ENCODE data around the gene MSH3.
"Not testable (repeated sequence)": the region's sequence is repeated elsewhere in the genome, so short reads cannot be mapped to it uniquely, and the experiment has no call there.

MSH3 gene

DNA sequence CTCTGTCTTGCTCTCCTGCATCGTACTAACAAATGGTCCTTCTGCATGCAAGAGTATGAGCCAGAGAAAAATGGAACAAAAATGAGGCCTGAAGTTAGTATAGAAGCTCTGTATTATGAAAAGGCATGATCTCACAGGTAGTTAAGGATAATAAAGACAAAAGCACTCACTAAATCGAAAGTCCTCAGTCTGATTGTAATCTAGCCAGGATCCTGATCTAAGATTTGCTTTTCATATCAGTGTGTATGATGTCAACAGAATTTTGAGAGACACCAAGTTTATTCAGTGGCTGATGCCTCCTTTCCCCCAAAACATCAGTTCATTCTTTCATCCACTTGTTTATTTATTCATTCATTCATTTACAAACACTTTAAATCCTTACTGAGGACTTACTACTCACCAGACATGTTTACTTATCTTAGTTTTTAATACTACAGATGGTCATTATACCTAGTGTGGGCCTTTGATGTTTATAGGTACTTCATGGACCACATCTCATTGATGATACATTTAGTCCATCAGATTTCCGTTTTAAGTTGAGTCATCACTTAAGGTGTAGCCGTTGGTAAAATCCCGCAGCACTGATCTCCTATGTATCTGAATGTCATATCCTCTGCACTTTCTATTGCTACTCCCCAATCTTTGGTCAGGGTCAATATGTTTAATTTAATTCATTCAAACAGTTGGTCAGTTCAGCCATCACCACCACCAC, 105.6 kb downstream of the MSH3 start:
- no peak for DNase-seq

DNA sequence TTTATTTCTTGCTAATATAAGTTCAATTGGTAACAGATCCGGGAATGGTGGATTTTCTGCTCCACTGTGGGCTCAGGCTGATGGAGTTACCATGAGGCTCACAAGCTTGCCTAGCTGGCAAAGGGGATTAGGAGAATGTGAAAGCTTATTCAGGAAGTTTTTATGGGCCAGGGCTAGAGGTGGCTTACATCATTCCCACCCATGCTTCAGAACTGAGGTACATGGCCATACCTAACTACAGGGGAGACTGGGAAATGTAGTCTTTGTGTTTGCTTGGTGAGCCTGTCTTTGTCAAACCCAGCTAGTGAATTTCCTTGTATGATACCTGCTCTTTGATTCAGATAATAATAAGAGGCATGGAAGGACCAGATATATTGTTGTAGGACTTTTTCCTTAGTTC, 106.2 kb downstream of the MSH3 start:
- DNase-seq: no peak

DNA sequence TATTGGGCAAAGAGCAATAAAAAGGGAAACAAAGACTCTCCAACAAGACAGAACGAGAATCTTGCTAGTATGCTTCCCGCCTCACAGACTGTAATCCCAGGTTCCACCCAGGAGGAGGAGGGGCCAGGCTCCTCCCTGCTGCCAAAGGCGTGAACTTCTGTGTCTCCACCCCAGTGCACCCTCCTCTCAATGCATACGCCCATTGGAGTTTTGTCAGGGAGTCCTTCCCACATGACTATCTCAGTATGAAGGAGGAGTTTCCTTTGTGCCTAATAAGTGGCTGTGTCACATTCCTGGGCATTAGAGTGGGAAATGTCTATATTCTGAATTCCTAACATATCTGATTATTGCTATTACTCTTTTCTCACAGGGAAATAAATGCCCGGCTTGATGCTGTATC, 106.7 kb downstream of the MSH3 start:
- no peak for DNase-seq

DNA sequence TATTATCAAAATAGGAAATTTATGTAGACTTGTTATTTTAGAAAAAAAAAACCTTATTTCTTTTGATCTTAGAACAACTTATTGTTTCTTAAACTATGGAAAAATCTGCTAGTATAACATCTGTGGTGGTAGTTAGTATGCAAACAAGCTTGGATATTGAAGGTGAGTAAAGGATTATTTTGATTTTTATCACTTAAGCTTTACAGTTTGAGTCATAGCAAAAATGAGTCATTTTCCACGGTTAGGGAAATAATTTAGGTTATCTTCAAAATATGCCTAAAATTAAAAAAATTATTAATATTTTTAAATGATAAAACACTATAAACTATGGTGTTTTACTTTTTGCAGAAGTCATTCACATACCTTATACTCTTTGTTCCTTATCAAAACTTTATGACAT, 107.5 kb downstream of the MSH3 start:
- no peak for DNase-seq

DNA sequence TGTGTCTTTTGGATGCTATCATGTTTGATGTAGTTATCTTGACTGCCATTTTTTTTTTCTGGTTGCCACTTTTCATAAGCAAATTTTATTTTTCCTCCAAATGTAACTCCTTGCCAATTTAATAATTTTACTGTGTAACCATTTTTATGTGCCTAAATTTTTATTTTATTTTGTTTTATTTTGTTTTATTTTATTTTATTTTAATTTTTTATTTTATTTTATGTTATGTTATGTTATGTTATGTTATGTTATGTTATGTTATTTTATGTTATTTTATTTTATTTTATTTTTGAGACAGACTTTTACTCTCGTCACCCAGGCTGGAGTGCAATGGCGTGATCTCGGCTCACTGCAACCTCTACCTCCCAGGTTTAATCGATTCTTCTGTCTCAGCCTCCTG, 108.1 kb downstream of the MSH3 start:
- no peak for DNase-seq

DNA sequence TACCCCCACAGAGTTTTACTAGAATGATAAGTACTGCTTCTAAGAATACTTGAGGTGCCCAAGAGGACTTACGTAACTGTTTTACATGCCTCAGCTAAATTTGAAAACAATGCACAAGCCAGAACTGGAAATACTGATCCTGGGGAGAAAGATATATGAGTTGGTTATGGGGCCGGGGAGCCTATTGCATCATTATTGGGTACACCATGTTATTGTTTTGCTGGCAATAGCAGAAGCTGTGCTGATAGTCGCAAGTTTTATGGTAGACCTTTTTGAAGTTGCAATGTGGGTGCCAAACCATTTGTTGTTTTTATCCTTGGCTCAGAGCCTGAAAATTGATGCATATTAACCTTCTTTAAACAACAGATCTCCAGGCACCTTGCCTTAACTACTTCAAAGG, 108.8 kb downstream of the MSH3 start:
- DNase-seq: no peak

DNA sequence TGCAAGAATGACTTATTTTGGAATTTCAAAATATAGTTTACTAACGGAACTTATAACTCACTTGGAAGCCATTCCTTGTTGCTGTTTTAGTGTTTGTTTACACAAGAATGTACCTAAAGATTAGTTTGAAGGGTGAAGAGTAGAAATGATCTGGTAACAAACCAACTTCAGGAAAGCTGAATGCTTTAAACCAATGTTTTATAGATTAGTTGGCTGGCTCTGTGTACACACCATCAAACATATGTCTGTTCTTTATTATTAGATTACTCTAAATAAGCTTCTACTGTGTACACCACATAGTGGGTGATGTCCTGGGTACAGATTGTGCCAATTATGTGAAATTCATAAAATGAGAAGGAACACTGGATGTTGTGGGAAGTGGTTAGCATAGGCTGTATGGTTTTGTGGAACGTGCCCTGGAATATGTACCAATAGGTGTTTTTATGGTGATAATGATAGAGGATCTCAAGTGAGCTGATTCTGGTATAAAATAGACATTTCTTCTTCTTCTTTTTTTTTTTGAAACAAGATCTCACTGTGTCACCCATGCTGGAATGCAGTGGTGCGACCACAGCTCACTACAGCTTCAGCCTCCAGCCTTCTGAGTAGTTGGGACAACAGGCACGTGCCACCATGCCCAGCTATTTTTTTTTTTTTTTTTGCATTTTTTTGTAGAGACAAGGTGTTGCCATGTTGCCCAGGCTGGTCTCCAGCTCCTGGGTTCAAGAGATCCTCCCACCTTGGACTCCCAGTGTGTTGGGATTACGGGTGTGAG, 109.6 kb downstream of the MSH3 start:
- no peak for DNase-seq

DNA sequence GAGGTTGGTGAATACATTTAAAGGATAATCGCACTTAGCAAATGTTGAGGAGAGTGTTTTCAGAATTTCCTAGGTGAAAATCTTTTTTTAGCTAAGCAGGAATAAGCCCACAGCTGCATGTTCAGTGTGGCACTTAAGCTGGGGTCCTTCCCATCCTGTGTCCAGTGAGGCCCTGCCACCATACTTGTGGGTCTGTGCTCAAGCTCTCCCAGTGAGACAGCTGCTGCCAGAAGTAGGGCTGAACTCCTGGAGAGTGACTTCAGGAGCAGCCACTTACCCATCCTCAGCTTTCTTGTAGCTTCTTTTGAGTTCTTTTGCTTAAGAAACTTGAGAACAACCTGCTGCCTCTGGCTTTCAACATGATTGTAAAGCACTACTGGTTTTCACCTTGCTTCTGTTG, 110.3 kb downstream of the MSH3 start:
- no peak for DNase-seq

DNA sequence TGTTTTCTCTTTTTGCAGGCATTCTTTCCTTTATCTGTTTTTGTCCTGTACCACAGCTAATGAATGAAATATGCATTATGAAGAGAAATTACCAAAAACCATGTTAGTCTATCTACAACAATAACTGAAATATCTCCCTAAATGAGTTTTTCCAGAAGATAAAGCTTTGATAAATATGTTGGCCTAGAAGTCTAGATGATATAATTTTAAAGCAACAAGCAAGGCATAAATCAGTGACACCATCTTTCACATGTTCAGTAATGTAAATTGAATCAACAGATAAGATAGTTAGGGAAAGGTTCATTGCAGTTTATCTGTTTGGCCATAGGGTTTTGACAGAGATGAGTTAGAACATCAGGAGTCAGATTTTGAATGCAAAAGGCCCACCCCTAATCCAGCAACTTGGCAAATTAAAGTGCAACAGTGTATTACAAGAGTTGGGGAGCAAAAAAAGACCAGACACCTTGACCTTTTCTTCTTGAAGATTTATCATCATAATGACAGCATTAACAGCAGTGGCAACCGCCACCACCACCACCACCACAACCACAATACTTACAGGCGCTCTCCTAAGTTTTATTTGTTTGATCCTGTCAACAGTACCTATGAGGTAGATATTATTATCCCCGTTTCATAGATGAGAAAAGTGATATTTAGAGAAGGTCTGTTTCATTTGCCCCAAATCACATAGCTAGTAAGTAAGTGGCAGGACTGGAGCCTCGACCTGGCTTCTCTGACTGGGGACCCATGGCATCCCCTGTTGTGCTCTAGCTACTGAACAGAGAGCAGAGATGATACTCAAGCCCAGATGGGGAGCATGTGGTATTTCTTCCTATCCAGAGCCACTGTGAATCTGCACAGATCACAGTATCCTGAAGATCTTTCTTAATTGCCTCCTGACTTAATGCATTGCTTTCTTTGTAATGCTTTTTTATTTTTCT, 123.2 kb downstream of the MSH3 start:
- no peak for DNase-seq

DNA sequence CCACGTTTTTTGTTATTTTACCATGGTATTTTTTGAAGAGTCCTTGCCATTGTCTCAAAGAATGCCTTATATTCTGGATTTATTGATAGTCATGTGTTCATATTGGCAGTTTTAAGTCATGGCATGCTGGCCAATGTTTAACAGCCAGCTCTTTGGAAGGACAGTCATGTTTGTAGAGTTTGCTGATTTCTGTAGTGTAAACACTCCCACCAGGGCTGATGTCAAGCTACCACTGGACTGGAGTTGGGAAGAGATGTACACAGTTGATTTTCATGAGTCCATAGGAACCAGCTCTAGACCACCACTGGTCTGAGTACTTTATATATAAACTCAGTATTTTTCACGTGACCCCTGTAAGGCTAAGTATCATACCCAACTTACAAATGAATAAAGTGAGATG, 125.6 kb downstream of the MSH3 start:
- no peak for DNase-seq

DNA sequence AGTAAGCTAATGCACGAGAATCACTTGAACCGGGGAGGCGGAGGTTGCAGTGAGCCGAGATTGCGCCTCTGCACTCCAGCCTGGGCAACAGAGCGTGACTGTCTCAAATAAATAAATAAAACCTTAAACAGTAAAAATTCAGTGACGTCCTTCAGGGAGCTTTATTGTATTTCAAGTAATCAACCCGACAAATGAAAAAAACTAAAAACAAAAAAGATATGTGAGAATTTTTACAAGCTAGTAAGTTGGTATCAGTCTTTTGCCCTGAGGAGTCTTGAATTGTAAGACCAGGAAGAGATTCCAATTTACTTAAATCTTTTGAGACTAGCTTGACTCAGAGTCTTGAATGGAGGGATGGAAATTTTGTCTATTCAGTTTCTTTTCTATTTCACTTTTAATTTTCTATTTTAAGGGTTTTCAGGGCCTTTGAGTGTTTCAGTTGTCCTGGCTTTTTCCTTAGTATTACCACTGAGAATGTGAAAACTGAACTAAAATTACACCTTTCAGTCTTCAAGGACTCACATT, 126.4 kb downstream of the MSH3 start:
- no peak for DNase-seq

DNA sequence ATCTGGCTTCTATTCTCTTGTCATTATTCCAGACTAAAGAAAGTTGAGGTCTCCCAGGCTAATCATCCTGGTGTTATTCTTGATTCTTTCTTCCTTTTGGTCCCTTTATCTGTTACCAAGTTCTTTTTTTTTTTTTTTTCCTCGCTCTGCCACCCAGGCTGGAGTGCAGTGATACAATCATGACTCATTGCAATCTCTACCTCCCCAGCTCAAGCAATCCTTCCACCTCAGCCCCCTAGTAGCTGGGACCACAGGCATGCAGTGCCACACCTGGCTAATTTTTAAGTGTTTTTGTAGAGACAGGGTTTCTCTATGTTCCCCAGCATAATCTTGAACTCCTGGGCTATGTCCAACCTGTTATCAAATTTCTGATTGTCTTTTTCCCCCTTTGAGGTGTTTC, 126.9 kb downstream of the MSH3 start:
- no peak for DNase-seq

DNA sequence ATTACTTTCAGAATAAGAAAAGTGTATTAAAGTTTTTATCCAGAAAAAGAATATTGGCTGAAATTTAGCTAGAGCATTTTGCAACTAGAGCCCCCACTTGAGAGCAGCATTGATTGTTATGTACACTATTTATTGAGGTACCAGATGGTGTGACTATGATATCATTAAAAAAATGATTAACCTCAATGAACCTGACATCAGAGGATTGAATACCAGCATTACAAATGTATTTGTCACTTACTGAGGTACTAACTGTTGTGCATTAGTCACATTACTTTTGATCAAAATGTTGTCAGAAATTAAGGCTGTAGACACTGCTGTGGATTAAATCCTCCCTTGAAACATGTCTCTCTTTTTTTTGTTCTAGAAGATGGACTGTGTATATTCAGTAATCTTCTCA, 128.2 kb downstream of the MSH3 start:
- DNase-seq: no peak

DNA sequence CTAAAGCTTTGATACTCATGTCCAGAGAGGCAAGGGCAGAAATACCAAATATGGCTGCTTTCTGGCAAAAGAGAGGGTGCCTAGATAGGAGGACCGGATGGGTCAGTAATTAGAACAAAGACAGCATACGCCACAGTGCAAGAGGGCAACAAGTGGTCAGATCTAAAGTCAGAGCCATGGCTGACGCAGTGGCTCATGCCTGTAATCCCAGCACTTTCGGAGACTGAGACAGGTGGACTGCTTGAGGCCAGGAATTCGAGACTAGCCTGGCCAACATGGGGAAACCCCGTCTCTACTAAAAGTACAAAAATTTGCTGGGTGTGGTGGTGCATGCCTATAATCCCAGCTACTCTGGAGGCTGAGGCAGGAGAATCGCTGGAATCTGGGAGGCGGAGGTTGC, 129.3 kb downstream of the MSH3 start:
- not testable (repeated sequence) for DNase-seq

DNA sequence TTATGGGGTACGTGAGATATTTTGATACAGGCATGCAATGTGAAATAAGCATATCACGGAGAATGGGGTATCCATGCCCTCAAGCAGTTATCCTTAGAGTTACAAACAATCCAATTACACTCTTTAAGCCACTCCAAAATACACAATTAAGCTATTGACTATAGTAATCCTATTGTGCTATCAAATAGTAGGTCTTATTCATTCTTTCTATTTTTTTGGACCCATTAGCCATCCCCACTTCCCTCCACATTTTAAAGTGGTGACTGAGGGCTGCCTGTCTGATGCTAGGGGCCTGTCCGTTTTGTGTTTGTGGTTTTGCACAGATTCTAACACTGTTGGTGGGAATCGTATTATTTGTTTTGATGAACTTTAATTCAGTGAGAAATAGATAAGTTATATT, 130.0 kb downstream of the MSH3 start:
- no peak for DNase-seq

DNA sequence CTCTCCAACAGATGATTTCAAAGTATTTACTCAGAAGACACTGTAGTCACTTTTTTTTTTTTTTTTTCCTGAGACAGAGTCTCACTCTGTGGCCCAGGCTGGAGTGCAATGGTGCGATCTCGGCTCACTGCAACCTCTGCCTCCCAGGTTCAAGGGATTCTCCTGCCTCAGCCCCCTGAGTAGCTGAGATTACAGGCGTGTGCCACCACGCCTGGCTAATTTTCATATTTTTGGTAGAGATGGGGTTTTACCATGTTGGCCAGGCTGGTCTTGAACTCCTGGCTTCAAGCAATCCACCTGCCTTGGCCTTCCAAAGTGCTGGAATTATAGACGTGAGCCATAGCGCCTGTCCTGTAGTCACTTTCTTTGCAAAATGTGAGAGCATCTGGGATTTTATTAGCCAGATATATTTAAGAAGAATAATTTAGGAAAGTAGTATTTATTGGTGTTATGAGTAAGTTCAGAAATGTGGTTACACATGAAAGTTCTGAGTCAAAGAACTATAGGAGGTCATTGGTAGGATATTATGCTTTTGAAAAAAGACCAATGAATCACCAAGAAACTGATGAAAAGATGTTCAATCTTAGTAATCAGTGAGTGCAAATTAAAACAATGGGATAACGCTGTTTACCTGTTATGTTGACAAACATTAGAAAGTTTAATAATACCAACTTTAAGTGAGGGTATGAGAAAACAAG, 135.0 kb downstream of the MSH3 start:
- not testable (repeated sequence) for DNase-seq

DNA sequence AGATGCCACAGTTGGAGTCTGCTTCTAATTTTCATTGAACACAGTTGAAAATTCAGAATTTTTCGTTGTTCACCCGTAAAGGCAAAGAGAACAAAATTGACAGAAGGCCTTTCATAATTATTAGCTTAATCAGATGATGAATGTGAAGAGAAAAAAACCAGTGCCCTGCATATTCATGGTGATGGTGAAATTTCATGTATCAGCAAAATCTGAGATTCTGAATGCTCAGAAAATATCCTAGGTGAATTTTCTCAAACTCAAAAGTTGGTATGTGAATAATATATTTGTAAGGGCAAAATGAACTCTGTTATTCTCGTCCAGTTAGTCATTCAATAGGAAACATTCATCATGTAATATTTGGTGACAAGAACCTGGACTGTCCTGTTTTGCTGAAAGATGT, 136.2 kb downstream of the MSH3 start:
- DNase-seq: no peak

DNA sequence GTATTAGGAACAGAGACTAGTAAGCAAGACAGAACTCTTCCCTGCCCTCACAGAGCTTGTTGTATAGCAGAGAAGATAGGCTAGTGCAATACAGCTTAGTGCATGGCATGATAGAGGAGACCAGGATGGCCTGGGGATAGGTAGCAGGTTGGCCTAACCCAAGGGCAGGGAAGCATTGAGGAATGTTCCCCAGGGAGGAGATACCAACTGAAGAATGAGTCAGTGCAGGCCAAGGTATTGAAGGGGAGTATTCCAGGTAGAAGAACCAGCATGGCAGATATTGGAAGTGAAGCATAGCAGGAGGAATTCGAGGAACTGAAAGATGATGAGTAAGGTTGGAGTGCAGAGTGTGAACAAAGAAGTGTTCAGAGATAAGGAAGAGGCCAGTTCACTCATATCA, 138.9 kb downstream of the MSH3 start:
- no peak for DNase-seq

DNA sequence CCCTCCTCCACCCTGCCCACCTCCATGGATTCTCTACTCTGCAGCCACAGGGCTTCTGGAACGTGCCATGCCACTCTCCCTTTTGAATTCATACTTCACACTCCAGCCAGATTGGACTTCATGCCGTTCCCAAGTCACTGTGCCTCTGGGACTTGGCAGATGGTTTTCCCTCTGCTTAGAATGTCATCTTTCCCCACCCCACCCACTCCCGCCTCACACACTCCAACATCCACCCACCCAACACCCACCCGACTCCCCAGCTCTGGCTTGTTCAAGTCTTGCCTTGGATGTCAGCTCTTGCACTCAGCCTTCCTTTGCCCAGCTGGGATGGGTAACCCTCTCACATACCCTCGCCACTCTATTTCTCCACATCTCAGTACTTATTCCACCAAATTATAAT, 142.4 kb downstream of the MSH3 start:
- no peak for DNase-seq

DNA sequence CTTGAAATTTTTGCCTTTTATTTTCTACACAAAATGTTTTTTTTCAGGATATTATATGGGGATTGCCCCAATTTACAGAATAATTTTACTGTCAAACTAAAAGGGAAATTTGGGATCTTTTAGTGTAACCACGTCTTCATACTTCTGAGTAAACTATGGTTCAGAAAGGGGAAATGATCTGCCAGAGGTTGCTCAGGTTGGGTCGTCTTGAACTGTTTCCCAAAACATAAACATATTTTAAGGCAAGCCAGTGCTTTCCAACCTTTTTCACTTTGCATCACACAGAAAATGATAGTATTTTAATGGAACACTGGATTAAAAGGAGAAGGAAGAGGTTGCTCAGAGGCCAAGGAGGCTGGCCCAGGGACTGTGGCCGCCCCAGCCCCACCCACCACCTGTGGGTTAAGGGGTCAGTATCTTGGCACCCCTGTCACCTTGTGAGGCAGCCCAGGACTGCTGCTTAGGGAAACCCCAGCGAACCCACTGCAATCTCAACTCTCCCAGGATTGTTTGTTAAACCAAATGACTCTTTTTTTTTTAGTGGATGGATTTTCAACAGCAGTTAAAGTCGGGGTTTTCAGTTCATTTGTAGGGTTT, 143.1 kb downstream of the MSH3 start:
- no peak for DNase-seq

DNA sequence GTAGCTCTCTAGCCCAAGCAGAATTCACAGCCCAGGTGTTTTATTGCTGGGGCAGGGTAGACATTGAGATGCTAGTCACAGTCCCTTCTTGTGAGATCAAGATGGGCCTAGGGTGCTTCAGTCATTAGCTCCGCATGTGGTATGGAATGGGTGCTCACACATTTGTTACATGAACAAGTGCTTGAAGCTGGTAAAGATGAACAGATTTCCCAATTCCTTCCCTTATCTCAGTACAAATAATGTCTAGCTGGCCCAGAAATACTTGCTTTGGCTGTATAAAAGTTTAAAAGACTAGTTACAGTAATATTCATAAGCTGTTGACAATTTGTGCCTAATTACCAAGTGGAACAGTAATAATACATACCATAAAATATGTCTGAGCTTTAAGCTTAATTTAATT, 143.7 kb downstream of the MSH3 start:
- no peak for DNase-seq

DNA sequence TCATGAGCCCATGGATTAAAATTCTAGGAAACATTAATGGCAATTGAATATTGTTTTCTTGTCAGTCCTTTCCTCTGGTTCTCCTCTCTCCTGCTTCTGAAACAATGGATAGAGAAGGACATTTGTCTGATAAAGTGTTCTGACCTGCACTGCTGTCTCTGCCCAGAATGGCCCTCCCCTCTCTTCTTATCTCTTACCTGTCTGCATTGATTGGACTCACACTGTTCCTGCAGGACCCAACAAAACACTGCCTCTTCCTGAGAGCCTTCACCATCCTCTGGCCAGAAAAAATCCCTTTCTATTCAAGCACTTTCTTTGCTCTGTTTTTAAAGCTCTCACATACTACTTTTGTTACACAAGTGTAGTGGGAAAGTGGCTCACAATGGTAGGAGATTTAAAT, 144.2 kb downstream of the MSH3 start:
- no peak for DNase-seq
